Pons (tissue), 1 donor: ENCODE results near the gene CDPF1.
A peak's percentile ranks its signal among the peaks of the same experiment; 100 is the strongest.
"Not testable (repeated sequence)": the region's sequence is repeated elsewhere in the genome, so short reads cannot be mapped to it uniquely, and the experiment has no call there.

Experiments
- DNase-seq: peaks from one replicate; pipeline ENCODE4 v3.0.0-alpha.2; 2016; ENCODE audit warnings: low spot score

Gene CDPF1

DNA sequence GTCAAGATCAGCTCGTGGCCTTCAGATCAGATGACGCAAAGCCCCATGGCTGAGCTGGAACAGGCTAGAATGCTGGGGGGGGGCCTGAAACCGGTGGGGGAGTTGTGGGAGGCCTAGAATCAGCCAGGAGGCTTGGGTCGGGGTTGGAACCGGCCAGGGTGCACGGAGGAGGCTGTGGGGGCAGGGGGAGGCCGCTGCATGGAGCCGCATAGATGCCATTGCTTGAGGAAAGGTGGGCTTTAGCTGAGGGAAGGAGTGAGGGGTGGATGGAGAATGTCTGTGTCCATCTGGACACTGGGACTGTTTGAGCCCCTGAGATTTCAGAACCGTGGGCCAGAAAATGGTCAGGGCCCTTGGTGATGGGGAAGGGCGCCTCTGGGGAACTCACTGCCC, 25.2 kb downstream of the CDPF1 start:
- DNase-seq: no peak

DNA sequence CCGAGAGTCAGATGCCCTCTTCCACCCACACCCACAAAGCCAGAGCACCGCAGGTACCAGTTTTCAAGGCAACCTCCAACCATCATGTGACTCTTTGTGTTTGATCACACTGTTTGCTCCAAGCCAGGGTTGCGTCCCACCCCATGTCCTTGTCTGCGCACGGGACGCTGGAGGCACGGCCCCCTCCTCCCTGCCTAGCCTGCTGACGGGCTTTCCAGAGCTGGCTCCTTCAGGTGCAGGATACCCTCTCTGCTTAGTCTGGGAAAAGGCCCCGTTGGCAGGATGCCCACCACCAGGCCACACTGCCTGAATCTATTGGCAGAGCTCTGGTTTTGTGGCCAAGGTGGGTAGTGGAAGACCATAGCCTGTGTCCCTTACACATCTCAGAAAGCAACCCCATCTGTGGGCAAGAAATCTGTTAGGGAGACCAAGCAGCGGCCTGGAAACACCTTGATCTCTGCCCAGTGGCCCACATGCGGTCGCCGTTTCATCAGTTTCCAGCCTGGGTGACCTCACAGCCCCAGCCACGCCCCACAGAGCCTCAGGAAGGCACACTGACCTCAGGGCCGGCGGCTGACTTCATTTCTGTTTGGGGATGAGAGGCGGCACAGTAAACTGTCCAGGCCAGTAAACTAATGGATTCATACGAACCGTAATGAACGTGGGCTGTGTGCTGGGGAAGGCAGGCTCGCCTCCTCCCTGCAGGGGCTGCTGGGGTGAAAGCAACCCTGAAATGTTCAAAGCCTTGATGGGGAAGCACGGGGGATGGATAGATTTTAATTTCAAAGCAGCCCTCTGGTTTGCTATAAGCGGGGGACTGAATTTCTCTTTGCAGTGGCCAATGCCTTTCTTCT, 25.8 kb downstream of the CDPF1 start:
- DNase-seq: no peak

DNA sequence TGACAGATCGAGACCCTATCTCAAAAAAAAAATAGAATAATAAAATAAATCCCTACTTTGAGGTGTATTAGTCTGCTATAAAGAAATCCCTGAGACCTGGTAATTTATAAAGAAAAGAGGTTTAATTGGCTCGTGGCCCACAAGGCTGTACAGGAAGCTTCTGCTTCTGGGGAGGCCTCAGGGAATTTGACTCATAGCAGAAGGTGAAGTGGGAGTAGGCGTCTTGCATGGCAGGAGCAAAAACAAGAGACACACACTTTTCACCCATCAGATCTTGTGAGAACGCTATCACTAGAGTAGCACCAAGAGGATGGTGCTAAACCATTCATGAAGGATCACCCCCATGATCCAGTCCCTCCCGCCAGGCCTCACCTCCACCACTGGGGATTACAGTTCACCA, 29.2 kb downstream of the CDPF1 start:
- DNase-seq: no peak

DNA sequence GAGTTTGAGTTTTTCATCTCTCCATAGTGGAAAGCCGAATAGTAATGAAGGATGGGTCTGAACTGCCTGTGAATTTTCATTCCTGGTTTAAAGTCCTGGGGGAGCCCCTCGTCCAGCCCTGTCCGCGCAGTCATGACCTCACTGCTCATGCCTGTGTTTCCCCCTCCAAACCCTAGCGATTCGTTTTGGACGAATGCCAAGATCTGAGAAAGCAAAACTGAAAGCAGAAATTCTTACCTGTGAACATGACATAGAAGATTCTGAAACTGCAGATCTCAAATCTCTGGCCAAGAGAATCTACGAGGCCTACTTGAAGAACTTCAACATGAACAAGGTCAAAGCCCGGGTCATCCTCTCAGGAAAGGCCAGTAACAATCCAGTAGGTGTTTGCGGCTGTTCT, 30.5 kb downstream of the CDPF1 start:
- DNase-seq: no peak

DNA sequence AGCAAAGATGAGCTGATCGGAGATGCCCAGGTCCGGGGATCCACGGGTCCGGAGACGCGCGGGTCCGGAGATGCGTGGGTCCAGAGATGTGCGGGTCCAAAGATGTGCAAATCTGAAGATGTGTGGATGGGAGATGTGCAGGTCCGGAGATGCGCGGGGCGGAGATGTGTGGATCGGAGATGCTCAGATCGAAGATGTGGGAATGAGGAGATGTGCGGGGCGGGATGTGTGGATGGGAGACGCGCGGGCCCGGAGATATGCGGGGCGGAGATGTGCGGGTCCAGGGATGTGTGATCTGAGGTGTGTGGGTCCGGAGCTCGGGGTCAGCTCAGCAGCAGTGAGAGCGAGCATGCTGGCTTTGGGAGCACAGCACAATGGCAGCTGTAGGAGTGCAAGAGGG, 35.5 kb downstream of the CDPF1 start:
- no peak for DNase-seq

DNA sequence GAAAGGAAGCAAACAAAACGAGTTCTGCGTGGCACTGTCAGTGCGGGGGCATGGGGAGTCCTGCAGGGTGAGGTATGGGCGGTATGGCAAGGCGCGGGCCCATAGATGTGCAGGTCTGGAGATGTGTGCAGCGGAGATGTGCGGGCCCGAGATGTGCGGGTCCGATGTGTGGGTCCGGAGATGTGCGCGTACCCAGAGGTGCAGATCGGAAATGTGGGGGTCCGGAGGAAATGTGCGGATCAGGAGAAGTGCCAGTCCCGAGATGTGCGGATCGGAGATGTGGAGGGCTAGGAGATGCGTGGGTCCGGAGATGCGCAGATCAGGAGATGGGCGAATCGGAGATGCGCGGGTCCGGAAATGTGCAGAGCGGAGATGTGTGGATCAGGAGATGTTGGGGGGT, 35.9 kb downstream of the CDPF1 start:
- DNase-seq: no peak

DNA sequence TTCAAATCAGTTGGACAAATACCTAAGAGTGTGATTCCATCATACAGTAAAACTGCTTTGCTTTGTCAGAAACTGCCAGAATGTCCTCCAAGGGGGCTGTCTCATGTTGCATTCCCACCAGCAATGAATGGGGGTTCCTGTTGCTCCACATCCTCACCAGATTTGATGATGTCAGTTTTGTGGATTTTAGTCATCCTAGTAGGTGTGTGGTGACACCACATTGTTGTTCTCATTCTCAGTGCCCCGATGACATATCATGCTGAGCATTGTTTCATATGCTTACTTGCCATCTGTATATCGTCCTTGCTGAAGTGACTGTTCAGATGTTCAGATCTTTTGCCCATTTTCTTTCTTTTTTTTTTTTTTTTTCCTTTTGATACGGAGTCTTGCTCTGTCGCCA, 37.0 kb downstream of the CDPF1 start:
- DNase-seq: no peak

DNA sequence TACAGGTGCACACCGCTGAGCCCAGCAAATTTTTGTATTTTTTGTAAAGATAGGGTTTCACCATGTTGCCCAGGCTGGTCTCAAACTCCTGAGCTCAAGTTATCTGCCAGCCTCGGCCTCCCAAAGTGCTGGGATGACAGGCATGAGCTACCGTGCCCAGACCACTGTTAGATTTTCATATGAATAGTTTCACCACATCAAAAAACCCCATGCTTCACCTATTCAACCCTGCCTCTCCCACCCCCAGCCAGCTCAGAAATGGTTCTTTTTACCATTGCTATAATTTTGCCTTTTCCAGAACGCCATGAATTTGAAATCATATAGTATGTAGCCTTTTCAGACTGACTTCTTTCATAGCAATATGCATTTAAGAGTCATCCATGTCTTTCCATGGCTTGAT, 37.9 kb downstream of the CDPF1 start:
- no peak for DNase-seq

DNA sequence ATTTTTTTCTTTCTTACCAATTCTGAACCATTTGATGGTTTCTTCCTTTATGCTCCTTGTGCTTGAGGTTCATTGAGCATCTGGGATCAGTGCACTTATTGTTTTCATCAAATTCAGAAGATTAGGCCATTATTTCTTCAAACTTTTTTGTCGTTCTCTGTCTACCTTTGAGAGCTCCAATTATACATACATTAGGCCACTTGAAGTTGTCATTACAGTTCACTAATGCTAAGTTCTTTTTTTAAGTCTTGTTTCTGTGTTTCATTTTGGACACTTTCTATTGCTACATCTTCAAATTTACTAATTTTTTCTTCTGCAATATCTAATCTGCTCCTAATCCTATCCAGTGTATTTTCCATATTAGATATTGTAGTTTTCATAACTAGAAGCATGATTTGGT, 40.8 kb downstream of the CDPF1 start:
- DNase-seq: no peak

DNA sequence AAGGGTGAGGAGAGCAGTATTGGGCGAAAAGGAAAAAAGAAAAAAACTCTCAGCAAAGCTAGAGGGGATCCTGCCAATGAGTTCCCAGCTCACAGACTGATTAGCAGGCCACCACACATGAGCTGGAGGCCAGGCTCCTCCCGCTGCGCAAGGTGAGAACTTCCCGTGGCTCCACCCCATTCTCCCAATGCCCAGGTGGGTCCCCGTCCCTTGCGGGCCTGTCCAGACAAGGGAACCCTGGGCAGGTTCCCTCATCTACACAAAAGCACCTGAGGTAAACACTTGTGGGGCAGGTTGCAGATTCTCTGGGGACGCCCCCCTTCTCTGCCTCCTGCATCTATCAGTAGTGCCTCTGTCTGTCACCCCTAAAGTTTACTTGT, 46.5 kb downstream of the CDPF1 start:
- DNase-seq: no peak

DNA sequence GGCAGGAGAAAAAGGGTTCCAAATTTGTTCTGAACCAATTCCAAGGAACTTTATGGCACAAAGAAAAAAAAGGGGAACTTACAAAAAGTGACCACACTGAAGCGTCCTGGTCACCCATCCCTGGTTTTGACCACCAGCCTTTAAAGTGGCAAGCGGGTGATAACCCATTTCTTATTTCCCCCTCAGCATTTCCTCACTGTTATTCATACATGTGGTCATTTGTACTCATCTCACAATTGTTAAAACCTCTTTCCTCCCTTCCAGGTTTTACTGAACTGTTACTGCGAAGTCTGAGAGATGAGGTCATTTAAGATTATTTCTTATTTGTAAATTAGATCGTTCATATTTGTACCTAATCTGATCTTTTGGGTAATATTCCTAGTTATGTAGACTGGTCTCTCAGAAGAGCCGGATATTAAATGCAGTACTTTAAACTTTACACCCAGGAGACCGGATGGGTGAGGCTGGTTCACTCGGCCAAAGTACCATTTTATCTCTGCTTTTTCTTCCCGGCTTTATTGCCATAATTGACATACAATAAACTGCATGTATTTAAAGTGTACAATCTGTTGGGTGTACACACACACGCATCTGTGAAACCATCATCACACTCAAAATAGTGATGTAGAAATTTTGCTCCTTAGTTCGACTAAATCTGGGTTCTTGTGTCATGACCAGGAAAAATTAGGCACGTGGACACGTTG, 47.0 kb downstream of the CDPF1 start:
- DNase-seq: no peak

DNA sequence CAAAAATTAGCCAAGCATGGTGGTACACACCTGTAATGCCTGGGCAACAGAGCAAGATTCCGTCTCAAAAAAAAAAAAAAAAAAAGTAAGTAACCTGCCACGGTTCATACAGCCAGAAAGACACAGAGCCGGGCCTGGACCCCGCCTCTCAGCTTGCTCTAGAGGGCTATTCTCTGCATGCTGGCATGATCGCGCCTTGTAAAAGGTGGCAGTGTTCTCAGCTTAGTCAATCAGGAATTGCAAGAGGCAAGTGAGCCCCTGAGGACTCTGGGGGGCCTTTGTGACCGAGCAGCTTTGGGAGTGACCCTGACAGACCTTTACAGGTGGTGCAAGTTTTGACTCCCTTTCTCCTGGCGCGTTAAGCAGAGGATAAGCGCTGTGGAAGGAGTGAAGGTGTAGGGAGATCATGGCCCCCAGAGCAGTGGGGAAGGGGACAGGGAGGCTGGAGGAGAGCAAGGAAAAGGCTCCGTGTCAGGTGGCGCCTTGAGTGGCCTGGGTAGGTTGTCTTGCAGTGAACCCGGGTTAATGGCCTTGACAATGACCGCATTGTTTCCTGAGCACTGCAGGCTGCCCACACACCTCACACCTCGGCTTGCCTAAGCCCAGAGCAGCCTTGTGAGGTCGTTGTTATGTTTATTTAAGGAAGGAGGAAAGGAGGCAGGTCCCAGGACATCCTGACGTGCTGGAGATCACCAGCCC, 48.9 kb downstream of the CDPF1 start:
- peak; percentile 17 for DNase-seq

DNA sequence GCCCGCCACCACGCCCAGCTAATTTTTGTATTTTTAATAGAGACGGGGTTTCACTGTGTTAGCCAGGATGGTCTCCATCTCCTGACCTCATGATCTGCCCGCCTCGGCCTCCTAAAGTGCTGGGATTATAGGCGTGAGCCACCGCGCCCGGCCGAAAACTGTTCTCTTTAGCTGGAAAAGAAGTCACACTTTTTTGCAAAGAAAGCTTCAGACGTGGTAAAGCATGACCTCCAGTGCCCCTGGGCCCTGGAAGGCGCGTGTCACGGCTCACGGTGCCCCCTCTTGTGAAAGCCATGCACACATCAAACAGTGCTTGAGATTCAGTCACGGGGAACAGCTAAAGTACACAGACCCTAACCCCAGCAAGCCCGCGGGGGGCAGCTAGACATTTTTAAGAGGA, 51.3 kb downstream of the CDPF1 start:
- DNase-seq: not testable (repeated sequence)

DNA sequence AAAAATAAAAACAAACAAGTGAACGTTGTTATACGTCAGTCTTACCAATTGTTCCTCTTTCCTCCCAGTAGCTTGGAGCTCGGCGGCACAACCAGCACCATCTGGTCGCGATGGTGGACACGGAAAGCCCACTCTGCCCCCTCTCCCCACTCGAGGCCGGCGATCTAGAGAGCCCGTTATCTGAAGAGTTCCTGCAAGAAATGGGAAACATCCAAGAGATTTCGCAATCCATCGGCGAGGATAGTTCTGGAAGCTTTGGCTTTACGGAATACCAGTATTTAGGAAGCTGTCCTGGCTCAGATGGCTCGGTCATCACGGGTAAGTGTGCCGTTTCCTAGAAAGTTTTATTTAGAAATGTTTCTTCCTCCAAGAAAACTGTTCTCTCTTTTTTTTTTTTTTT, 51.8 kb downstream of the CDPF1 start:
- DNase-seq: no peak

DNA sequence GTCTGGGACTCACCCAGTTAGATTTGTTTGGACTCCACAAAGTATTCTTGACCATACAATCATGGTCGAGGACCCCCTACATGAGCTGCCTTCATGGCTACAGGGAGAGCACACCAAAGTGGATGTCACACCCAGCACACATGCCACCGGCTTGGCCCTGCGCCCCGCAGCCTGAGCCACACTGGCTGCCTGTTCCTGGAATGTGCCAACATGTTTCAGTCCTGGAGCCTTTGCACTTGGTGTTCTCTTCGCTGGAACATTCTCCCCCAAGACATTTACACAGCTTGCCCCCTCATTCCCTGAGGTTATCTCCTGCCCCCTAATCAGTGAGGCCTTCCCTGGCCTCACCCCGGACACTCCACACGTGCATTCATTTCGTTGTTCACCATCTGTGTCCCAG, 53.8 kb downstream of the CDPF1 start:
- DNase-seq: no peak

DNA sequence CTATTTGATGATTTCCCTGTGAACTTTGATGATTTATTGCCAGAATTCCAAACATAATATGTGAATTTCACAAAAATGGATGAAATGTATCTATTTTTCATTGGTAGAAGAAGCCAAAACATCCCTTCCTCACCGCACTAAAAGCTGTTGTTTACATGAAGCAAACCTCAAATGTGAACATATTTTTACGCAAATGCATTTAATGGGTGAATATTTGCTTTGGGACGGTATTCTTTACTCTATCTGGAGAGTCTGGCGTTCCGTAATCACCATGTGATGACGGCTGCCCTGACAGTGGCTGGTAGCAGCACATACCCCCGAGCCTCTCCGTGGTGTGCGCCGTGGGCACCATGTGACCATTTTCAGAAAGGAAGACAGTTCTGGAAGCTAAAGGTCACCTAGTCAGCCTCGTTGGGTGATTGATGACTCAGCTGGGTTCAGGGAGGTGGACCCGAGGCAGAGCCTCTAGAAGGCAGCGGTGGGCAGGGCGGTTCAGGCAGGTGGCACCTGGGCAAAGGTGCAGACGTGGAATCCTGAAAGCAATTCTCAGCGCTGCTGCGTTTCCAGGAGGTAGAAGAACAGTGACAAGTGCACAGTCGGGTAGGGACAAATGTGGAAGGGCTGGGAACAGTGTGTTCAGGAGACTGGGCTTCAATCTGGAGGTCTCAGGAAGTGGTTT, 54.5 kb downstream of the CDPF1 start:
- no peak for DNase-seq
